SK-N-MC (cell line): Measurements from ENCODE around the gene PRR5L.

ENCODE experiments used
- EZH2 ChIP-seq: fragments of 200-600 bp; sonication (generic); IDR thresholded peaks from one replicate; pipeline ENCODE4 v1.6.1; 2017; ENCODE audit warnings: antibody characterized with exemption
- FOXP2 ChIP-seq: optimal IDR thresholded peaks from 2 replicates; pipeline ENCODE3; 2011; ENCODE audit warnings: mild to moderate bottlenecking, moderate library complexity; ENCODE audit not compliant: insufficient read depth; ENCODE audit errors: extremely low read length, control extremely low read depth
- POLR2AphosphoS5 ChIP-seq: IDR thresholded peaks from 2 replicates; pipeline ENCODE4 v1.6.1; 2012; ENCODE audit warnings: mild to moderate bottlenecking, low read depth, low read length, borderline replicate concordance

DNA sequence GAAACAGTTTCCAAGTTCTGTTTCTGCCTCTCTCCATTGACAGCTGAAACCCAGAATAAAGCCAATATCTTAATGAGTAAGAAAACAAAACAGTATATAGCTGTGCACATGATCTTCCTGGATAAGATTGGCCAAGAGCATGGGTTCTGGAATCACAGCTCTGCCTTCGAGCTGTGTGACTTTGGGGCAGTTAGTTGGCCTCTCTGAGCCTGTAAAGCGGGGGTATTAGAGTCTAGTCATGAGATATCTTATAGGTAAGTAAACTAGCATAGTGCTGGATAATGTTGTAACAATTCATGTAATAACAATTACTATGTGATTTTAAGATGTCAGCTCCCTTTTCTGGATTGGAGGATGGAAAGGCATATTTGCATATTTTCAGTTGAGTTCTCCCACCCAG, 140.5 kb downstream of the PRR5L start:
- TF ChIP-seq EZH2 = no peak
- TF ChIP-seq POLR2AphosphoS5 = no peak
- no peak for TF ChIP-seq FOXP2
